Transverse colon (tissue), 4 donors: ENCODE measurements around the gene CACNA2D1. TPM values are rescaled to one million over a fixed set of nuclear protein-coding genes. Genes with fewer than 3 reads are reported as not detected.

Source experiments
- DNase-seq: peaks from one replicate; pipeline ENCODE4 v3.0.0-alpha.2; 2019
- H3K27ac ChIP-seq, 4 donors: fragments of 200-600 bp; sonication (generic); 2 replicates each; pipeline ENCODE4 v1.5.1; 2016 to 2018; ENCODE audit warnings: inconsistent platforms in 4 of 4
- H3K27me3 ChIP-seq: fragments of 200-600 bp; sonication (generic); 2 replicates; pipeline ENCODE4 v1.5.1; 2017; ENCODE audit warnings: inconsistent platforms
- H3K36me3 ChIP-seq, 4 donors: fragments of 200-600 bp; sonication (generic); 2 replicates each; pipeline ENCODE4 v1.5.1; 2017 to 2019; ENCODE audit warnings: inconsistent platforms in 4 of 4
- H3K4me1 ChIP-seq, 4 donors: fragments of 200-600 bp; sonication (generic); 2 replicates each; pipeline ENCODE4 v1.5.1; 2017 to 2020; ENCODE audit warnings: inconsistent platforms in 4 of 4
- H3K4me3 ChIP-seq, 4 donors: fragments of 200-600 bp; sonication (generic); 1 replicate in 1 of 4; 2 replicates in 3 of 4; pipeline versions ENCODE4 v1.5.1 to v1.6.1; 2017 to 2019; ENCODE audit warnings: inconsistent platforms in 4 of 4
- H3K9me3 ChIP-seq, 2 donors: fragments of 200-600 bp; sonication (generic); 2 replicates each; pipeline ENCODE4 v1.5.1; 2017 to 2019; ENCODE audit warnings: inconsistent platforms in 2 of 2
- CTCF ChIP-seq, 5 experiments: fragments of 200-600 bp in 3 of 5; fragments of 450-650 bp in 2 of 5; sonication (generic) in 3 of 5; IDR thresholded peaks; 1 replicate in 2 of 5; 2 replicates in 3 of 5; pipeline ENCODE4 v1.5.1; 2016 to 2017; ENCODE audit warnings: antibody characterized with exemption in 5 of 5, inconsistent platforms in 3 of 5, mild to moderate bottlenecking in 2 of 5, moderate library complexity in 1 of 5
- EP300 ChIP-seq: sonication (generic); formaldehyde crosslinking; IDR thresholded peaks from one replicate; pipeline ENCODE4 v1.6.1; 2017; ENCODE audit warnings: antibody characterized with exemption, low read depth
- POLR2A ChIP-seq: fragments of 450-650 bp; IDR thresholded peaks from one replicate; pipeline ENCODE4 v1.6.1; 2016; ENCODE audit warnings: antibody characterized with exemption, mild to moderate bottlenecking, moderate library complexity
- POLR2AphosphoS5 ChIP-seq, 3 donors: sonication (generic); formaldehyde crosslinking; IDR thresholded peaks; one replicate each; pipeline ENCODE4 v1.6.1; 2016; ENCODE audit warnings: antibody characterized with exemption in 3 of 3
- WGBS, 2 donors: methylation state at CpG; one replicate each; pipeline ENCODE4 v1.1.5; 2018; ENCODE audit warnings: low coverage in 1 of 2; 5-methylcytosine and 5-hydroxymethylcytosine counted together
- in situ Hi-C, 4 donors: fragments of 200-750 bp; cut with MboI; loops; one replicate each; pipeline versions ENCODE4 v1.15.0 to v1.15.1; 2017; ENCODE audit warnings: low sequenced_read_pairs in 3 of 4, low pct_ligation_motif_present in 1 of 4, low pct_unique_long_range_greater_than_20kb in 1 of 4
- intact Hi-C: fragments of 100-400 bp; cut with DNase I; formaldehyde crosslinking; loops from one replicate; pipeline ENCODE4 v1.15.1; 2023; ENCODE audit warnings: low total_unique reads
- total RNA-seq, 4 donors: library from RNA; depleted of rRNA; stranded (reverse); fragments of >200 nt; gene quantifications; one replicate each; pipeline ENCODE4 v1.1.0, GENCODE V29; 2016

The CACNA2D1 gene
- total RNA-seq, 4 donors from 2014 or later: 11.0 to 126 (median 22.9) TPM

DNA sequence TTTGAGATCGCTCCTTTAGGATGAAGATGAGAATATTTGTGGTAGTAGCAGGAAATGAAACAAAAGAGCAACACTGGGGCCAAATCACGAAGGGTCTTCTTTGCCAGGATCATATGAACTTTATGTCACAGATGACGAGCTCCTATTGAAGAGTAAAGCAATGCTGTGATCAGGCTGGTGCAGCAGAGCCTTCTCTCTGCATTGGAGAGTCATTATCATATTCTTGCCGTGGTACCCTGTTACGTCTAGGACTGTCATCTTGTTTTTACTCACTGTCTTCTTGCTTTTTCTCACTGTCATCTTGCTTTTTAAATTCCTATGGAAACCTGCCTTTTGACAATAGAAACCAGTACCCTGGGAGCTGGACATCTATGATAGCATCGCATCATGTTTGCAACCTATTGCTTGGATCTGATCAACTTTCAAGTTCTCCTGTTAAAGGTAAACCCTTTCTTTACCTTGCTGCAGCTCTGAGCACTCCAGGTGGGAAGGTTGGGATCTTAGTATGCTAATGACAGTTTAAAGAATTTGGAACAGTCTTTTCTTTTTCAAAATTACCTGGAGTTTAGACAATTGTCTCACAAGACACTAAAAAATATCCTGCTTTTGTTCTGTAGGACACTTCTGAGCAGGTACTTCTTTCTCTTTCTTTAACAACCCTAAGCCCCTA, 27.9 kb upstream of the CACNA2D1 start:
- Histone ChIP-seq H3K27me3 (no peaks in the 10 kb centered on the region), H3K9me3 (no peaks in the 10 kb centered on the region)
- in situ Hi-C loops: no loop called here

DNA sequence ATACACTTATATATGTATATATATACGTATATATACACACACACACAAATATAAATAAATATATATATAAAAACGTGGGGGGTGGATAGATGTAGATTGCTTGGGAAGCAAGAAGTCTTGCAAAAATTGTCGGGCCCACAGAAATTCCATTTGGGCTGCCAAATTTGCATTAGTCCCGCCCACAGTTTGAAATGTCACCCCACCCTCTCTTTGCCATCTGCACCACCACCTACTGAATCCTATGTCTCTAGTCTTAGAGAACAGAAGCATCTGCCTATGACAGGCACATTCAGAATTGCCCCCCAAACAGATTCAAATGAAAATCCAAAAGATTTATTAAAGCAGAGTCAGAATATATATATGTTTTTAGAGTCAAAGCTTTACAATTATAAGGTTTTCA, 25.6 kb upstream of the CACNA2D1 start:
- WGBS, 2 donors: 67 to 69% methylated on average over 4 of the region's 4 CpGs
- DNase-seq: no peak
- Histone ChIP-seq H3K9me3 (no peaks in the 10 kb centered on the region), H3K36me3 (no peaks in the 10 kb centered on the region), H3K4me3 (no peak overlapping the region), H3K4me1 (no peaks in the 10 kb centered on the region), H3K27ac (no peak overlapping the region), H3K27me3 (no peaks in the 10 kb centered on the region)
- TF ChIP-seq POLR2AphosphoS5 (IDR thresholded peaks at IDR 0.05) (no peak), CTCF (IDR thresholded peaks at IDR 0.05) (no peak), EP300 (no peak), POLR2A (no peak)
- in situ Hi-C loops: no loop called here
- intact Hi-C loops: no loop called here

More for the DNA sequence above, 27.9 kb upstream of the CACNA2D1 start:
- no peak overlapping the region for H3K4me3 ChIP-seq
- DNase-seq: no peak
- 69 to 75% methylated on average over 5 to 6 of the region's 6 CpGs for WGBS, 2 donors
- H3K4me1 ChIP-seq: no peaks in the 10 kb centered on the region
- TF ChIP-seq POLR2AphosphoS5 (IDR thresholded peaks at IDR 0.05): no peak
- TF ChIP-seq CTCF (IDR thresholded peaks at IDR 0.05): no peak
- no peak for TF ChIP-seq POLR2A
- TF ChIP-seq EP300: no peak
- intact Hi-C loops: no loop called here
- H3K36me3 ChIP-seq: no peaks in the 10 kb centered on the region
- H3K27ac ChIP-seq: no peak overlapping the region

- H3K36me3 ChIP-seq: no peaks in the 10 kb centered on the region
- TF ChIP-seq CTCF (IDR thresholded peaks at IDR 0.05): no peak
- TF ChIP-seq EP300: no peak
- TF ChIP-seq POLR2A: no peak
- TF ChIP-seq POLR2AphosphoS5 (IDR thresholded peaks at IDR 0.05): no peak
- H3K4me1 ChIP-seq: no peaks in the 10 kb centered on the region
- in situ Hi-C loops (no loop called here), intact Hi-C loops (no loop called here)
- WGBS, 2 donors: 75 to 82% methylated on average over 3 of the region's 3 CpGs
- H3K4me3 ChIP-seq: no peak overlapping the region
- H3K27ac ChIP-seq: no peak overlapping the region
- no peaks in the 10 kb centered on the region for H3K27me3 ChIP-seq
- H3K9me3 ChIP-seq: no peaks in the 10 kb centered on the region
- no peak for DNase-seq
Observed at GRCh38 chr7:82468435-82468834, 24.9 kb upstream of the CACNA2D1 start.

- Histone ChIP-seq H3K27me3 (no peaks in the 10 kb centered on the region), H3K4me3 (no peak overlapping the region), H3K4me1 (no peaks in the 10 kb centered on the region), H3K27ac (no peak overlapping the region), H3K9me3 (no peaks in the 10 kb centered on the region), H3K36me3 (no peaks in the 10 kb centered on the region)
- in situ Hi-C loops (no loop called here), intact Hi-C loops (no loop called here)
- DNase-seq: no peak
- WGBS, 2 donors: 77 to 94% methylated on average over 2 of the region's 2 CpGs
- TF ChIP-seq POLR2A: no peak
- no peak for TF ChIP-seq CTCF (IDR thresholded peaks at IDR 0.05)
- no peak for TF ChIP-seq EP300
- TF ChIP-seq POLR2AphosphoS5 (IDR thresholded peaks at IDR 0.05): no peak
Observed at GRCh38 chr7:82467020-82467419, 23.4 kb upstream of the CACNA2D1 start.
